Mesothelial cell of epicardium (in vitro differentiated cells): Measurements from ENCODE around the gene MYH14. TPM values are rescaled to one million over a fixed set of nuclear protein-coding genes. Genes with fewer than 3 reads are reported as not detected.
"Not testable (repeated sequence)": the region's sequence is repeated elsewhere in the genome, so short reads cannot be mapped to it uniquely, and the experiment has no call there.

Experiments
- DNase-seq, 2 experiments: peaks; one replicate each; pipeline ENCODE4 v3.0.0; 2021; ENCODE audit warnings: low spot score in 2 of 2; ENCODE audit not compliant: unreplicated experiment in 2 of 2
- H3K27ac Mint-ChIP-seq: 2 replicates; pipeline ENCODE4 v1.8.0; 2021; ENCODE audit warnings: mixed read lengths
- H3K27me3 Mint-ChIP-seq: 2 replicates; pipeline ENCODE4 v1.8.0; 2021; ENCODE audit warnings: low read depth, mixed read lengths
- H3K36me3 Mint-ChIP-seq: 2 replicates; pipeline ENCODE4 v1.8.0; 2021; ENCODE audit warnings: mixed read lengths
- H3K4me1 Mint-ChIP-seq: 2 replicates; pipeline ENCODE4 v1.8.0; 2021; ENCODE audit warnings: mixed read lengths
- H3K4me3 Mint-ChIP-seq: 2 replicates; pipeline ENCODE4 v1.8.0; 2021; ENCODE audit warnings: mild to moderate bottlenecking, moderate library complexity, mixed read lengths
- H3K9me3 Mint-ChIP-seq: 2 replicates; pipeline ENCODE4 v1.8.0; 2021; ENCODE audit warnings: mixed read lengths
- total RNA-seq: library from RNA; stranded (reverse); gene quantifications from 3 replicates; pipeline ENCODE4 v1.2.1, GENCODE V29; 2021
- TF ChIP-seq, protein P1 (sequence below): fragments of 200-600 bp; sonication (generic); IDR thresholded peaks from one replicate; pipeline ENCODE4 v1.5.0; 2021; ENCODE audit warnings: antibody characterized with exemption; ENCODE audit not compliant: unreplicated experiment

The MYH14 gene
- total RNA-seq, 1 donor from 2014 or later, result 52.3 TPM

- no peak for DNase-seq
- Mint-ChIP-seq H3K9me3 (no peaks in the 10 kb centered on the region), H3K27ac (no peak overlapping the region), H3K4me1 (no peaks in the 10 kb centered on the region), H3K36me3 (peaks cover 1% of the 10 kb centered on the region), H3K4me3 (no peak overlapping the region), H3K27me3 (peaks cover 26% of the 10 kb centered on the region)
- TF ChIP-seq, protein P1, sequence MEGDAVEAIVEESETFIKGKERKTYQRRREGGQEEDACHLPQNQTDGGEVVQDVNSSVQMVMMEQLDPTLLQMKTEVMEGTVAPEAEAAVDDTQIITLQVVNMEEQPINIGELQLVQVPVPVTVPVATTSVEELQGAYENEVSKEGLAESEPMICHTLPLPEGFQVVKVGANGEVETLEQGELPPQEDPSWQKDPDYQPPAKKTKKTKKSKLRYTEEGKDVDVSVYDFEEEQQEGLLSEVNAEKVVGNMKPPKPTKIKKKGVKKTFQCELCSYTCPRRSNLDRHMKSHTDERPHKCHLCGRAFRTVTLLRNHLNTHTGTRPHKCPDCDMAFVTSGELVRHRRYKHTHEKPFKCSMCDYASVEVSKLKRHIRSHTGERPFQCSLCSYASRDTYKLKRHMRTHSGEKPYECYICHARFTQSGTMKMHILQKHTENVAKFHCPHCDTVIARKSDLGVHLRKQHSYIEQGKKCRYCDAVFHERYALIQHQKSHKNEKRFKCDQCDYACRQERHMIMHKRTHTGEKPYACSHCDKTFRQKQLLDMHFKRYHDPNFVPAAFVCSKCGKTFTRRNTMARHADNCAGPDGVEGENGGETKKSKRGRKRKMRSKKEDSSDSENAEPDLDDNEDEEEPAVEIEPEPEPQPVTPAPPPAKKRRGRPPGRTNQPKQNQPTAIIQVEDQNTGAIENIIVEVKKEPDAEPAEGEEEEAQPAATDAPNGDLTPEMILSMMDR, result no peak
Measured at GRCh38 chr19:50232600-50232999, 29.2 kb downstream of the MYH14 start.

DNA sequence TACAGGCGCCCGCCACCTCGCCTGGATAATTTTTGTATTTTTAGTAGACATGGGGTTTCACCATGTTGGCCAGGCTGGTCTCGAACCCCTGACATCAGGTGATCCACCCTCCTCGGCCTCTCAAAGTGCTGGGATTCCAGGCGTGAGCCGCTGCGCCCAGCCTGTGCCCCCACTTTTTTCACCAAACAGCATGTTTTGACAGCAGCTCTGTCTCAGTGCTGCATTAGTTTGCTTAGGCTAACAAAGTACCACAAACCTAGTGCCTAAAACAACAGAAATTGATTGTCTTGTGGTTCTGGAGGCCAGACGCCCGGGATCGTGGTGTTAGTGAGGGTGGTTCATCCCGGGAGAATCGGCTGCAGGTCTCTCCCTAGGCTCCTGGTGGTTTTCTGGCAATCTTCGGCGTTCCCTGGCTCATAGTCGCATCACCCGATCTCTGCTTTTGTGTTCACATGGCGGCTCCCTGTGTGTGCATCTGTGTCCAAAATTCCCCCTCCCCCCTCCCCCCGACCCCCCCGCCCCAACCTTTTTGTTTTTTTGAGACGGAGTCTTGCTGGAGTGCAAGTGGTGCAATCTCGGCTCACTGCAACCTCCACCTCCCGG is 30.0 kb downstream of the MYH14 start:
- H3K27ac Mint-ChIP-seq, result no peak overlapping the region
- peaks cover 24% of the 10 kb centered on the region for H3K27me3 Mint-ChIP-seq
- peaks cover 3% of the 10 kb centered on the region for H3K36me3 Mint-ChIP-seq
- DNase-seq, result no peak
- no peak overlapping the region for H3K4me3 Mint-ChIP-seq
- TF ChIP-seq, protein P1, result no peak
- no peaks in the 10 kb centered on the region for H3K9me3 Mint-ChIP-seq
- no peaks in the 10 kb centered on the region for H3K4me1 Mint-ChIP-seq

DNA sequence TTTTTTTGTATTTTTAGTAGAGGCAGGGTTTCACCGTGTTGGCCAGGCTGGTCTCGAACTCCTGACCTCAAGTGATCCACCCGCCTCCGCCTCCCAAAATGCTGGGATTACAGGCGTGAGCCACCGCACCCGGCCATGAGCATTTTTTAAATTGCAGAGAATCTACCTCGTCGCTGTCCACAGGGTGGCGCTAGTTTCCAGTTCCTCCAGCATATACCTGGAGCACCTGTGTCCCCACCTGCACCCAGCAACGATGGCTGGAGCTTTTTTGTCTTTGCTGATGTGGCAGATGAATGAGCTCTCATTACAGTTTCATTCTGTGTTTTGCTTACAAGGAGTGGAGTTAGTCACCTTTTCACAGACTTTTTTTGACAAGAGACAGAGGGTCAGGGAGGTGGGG is 34.1 kb downstream of the MYH14 start:
- not testable (repeated sequence) for H3K4me3 Mint-ChIP-seq, H3K27ac Mint-ChIP-seq, H3K36me3 Mint-ChIP-seq, H3K4me1 Mint-ChIP-seq, DNase-seq, H3K9me3 Mint-ChIP-seq, H3K27me3 Mint-ChIP-seq

- no peaks in the 10 kb centered on the region for H3K9me3 Mint-ChIP-seq
- no peaks in the 10 kb centered on the region for H3K4me1 Mint-ChIP-seq
- peaks cover 11% of the 10 kb centered on the region for H3K36me3 Mint-ChIP-seq
- no peak for DNase-seq
- TF ChIP-seq, protein P1, result no peak
- no peaks in the 10 kb centered on the region for H3K27me3 Mint-ChIP-seq
- no peak overlapping the region for H3K4me3 Mint-ChIP-seq
- no peak overlapping the region for H3K27ac Mint-ChIP-seq
Measured at GRCh38 chr19:50238043-50238442, 34.6 kb downstream of the MYH14 start.

GRCh38 chr19:50239921-50240590 is 36.6 kb downstream of the MYH14 start:
- no peak overlapping the region for H3K27ac Mint-ChIP-seq
- H3K4me3 Mint-ChIP-seq, result no peak overlapping the region
- H3K36me3 Mint-ChIP-seq, result peaks cover 14% of the 10 kb centered on the region
- DNase-seq, result no peak
- TF ChIP-seq, protein P1, result no peak
- H3K9me3 Mint-ChIP-seq, result no peaks in the 10 kb centered on the region
- no peaks in the 10 kb centered on the region for H3K27me3 Mint-ChIP-seq
- H3K4me1 Mint-ChIP-seq, result no peaks in the 10 kb centered on the region

DNA sequence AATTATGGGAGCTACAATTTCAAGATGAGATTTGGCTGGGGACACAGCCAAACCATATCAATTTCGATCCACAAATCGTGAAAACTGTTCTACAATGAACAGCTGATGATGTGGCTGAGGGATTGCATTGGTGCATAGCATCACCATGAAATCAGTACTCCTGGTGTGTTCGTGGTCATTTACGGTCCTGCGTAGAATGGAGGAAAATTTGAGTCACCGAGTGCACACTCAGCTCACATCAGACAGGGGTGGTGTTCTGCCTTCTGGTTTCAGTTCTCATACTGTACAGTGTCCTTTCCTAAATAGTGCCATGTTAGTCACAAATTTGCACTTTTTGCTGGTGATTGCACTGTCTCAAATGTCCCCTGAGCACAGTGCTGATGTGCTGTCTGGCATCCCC is 39.2 kb downstream of the MYH14 start:
- TF ChIP-seq, protein P1, result no peak
- H3K36me3 Mint-ChIP-seq, result peaks cover 19% of the 10 kb centered on the region
- no peaks in the 10 kb centered on the region for H3K27me3 Mint-ChIP-seq
- no peak overlapping the region for H3K27ac Mint-ChIP-seq
- H3K4me1 Mint-ChIP-seq, result no peaks in the 10 kb centered on the region
- H3K9me3 Mint-ChIP-seq, result no peaks in the 10 kb centered on the region
- DNase-seq, result no peak
- H3K4me3 Mint-ChIP-seq, result no peak overlapping the region
